WTC11 (cell line): ENCODE measurements around the gene TUB. TPM values are rescaled to one million over a fixed set of nuclear protein-coding genes. Genes with fewer than 3 reads are reported as not detected.

ENCODE experiments used
- ATAC-seq: fragments of 200-7000 bp; cut with Tn5 transposase; 2 replicates; pipeline ENCODE4 v1.10.0; 2021; ENCODE audit warnings: mild to moderate bottlenecking, moderate library complexity
- CTCF ChIA-PET: fragments of 300-600 bp; sonication (Branson Sonifier 250); formaldehyde crosslinking; loops from one replicate; lab custom pipeline; 2021; ENCODE audit warnings: antibody characterized with exemption; lab: Charles Lee
- POLR2A ChIA-PET: fragments of 350-600 bp; sonication (Branson Sonifier 250); formaldehyde crosslinking; loops from one replicate; lab custom pipeline; 2021; ENCODE audit warnings: antibody characterized with exemption; lab: Charles Lee
- DNase-seq: peaks from one replicate; pipeline ENCODE4 v3.0.0; 2021; ENCODE audit warnings: low spot score
- H3K27ac Mint-ChIP-seq: 2 replicates; pipeline ENCODE4 v1.8.0; 2021; ENCODE audit warnings: mixed read lengths
- H3K27me3 Mint-ChIP-seq: 2 replicates; pipeline ENCODE4 v1.8.0; 2021; ENCODE audit warnings: low read depth, mild to moderate bottlenecking, moderate library complexity, mixed read lengths
- H3K36me3 Mint-ChIP-seq: 2 replicates; pipeline ENCODE4 v1.8.0; 2021; ENCODE audit warnings: mixed read lengths
- H3K4me1 Mint-ChIP-seq: 2 replicates; pipeline ENCODE4 v1.8.0; 2022; ENCODE audit warnings: mixed read lengths
- H3K4me3 Mint-ChIP-seq: 2 replicates; pipeline ENCODE4 v1.8.0; 2021; ENCODE audit warnings: mild to moderate bottlenecking, moderate library complexity, mixed read lengths
- H3K9me3 Mint-ChIP-seq: 2 replicates; pipeline ENCODE4 v1.8.0; 2021; ENCODE audit warnings: mixed read lengths
- CREM ChIP-seq: sonication (generic); formaldehyde crosslinking; IDR thresholded peaks from 2 replicates; pipeline ENCODE4 v1.8.1; 2022; ENCODE audit warnings: mild to moderate bottlenecking, missing genetic modification reagents, moderate library complexity
- ESRRA ChIP-seq: sonication (generic); formaldehyde crosslinking; IDR thresholded peaks from 2 replicates; pipeline ENCODE4 v1.8.1; 2022; ENCODE audit warnings: mild to moderate bottlenecking, missing genetic modification reagents, borderline replicate concordance
- FOXJ3 ChIP-seq: sonication (generic); formaldehyde crosslinking; IDR thresholded peaks from 2 replicates; pipeline ENCODE4 v1.9.0; 2021; ENCODE audit warnings: missing genetic modification reagents, mild to moderate bottlenecking, borderline replicate concordance
- GABPB1 ChIP-seq: sonication (generic); formaldehyde crosslinking; IDR thresholded peaks from 2 replicates; pipeline ENCODE4 v1.8.1; 2023; ENCODE audit warnings: mild to moderate bottlenecking, missing genetic modification reagents
- HMGA2 ChIP-seq: fragments of 250-450 bp; sonication (Bioruptor Pico); IDR thresholded peaks from 2 replicates; pipeline ENCODE4 v1.4.0; 2021; ENCODE audit warnings: mild to moderate bottlenecking, moderate library complexity
- JUN ChIP-seq: sonication (generic); formaldehyde crosslinking; IDR thresholded peaks from 2 replicates; pipeline ENCODE4 v1.8.0; 2023; ENCODE audit warnings: mild to moderate bottlenecking, missing genetic modification reagents
- MYBL2 ChIP-seq: sonication (generic); formaldehyde crosslinking; IDR thresholded peaks from 2 replicates; pipeline ENCODE4 v1.8.1; 2023; ENCODE audit warnings: mild to moderate bottlenecking, moderate library complexity, missing genetic modification reagents
- NR2C2 ChIP-seq: sonication (generic); formaldehyde crosslinking; IDR thresholded peaks from 2 replicates; pipeline ENCODE4 v1.8.0; 2022; ENCODE audit warnings: mild to moderate bottlenecking, missing genetic modification reagents
- SMAD3 ChIP-seq: sonication (generic); formaldehyde crosslinking; IDR thresholded peaks from 2 replicates; pipeline ENCODE4 v1.8.0; 2022; ENCODE audit warnings: missing genetic modification reagents, mild to moderate bottlenecking, borderline replicate concordance
- ZNF219 ChIP-seq: sonication (generic); formaldehyde crosslinking; IDR thresholded peaks from 2 replicates; pipeline ENCODE4 v1.8.0; 2023; ENCODE audit warnings: missing genetic modification reagents, mild to moderate bottlenecking, borderline replicate concordance
- total RNA-seq: library from RNA; stranded (reverse); gene quantifications from 3 replicates; pipeline ENCODE4 v1.2.3, GENCODE V29; 2021
- TF ChIP-seq, protein P1 (sequence below): sonication (generic); formaldehyde crosslinking; IDR thresholded peaks from 2 replicates; pipeline ENCODE4 v1.8.0; 2023; ENCODE audit warnings: missing genetic modification reagents
- TF ChIP-seq, protein P2 (sequence below): sonication (generic); formaldehyde crosslinking; IDR thresholded peaks from 2 replicates; pipeline ENCODE4 v1.8.0; 2022; ENCODE audit warnings: mild to moderate bottlenecking, missing genetic modification reagents
- TF ChIP-seq, protein P3 (sequence below): sonication (generic); formaldehyde crosslinking; IDR thresholded peaks from 2 replicates; pipeline ENCODE4 v1.8.1; 2023; ENCODE audit warnings: mild to moderate bottlenecking, missing genetic modification reagents, borderline replicate concordance
- TF ChIP-seq, protein P4 (sequence below): sonication (generic); formaldehyde crosslinking; IDR thresholded peaks from 2 replicates; pipeline ENCODE4 v1.8.0; 2023; ENCODE audit warnings: missing genetic modification reagents, mild to moderate bottlenecking, borderline replicate concordance
- TF ChIP-seq, protein P5 (sequence below): sonication (generic); formaldehyde crosslinking; IDR thresholded peaks from 2 replicates; pipeline ENCODE4 v1.8.1; 2022; ENCODE audit warnings: missing genetic modification reagents, borderline replicate concordance
- TF ChIP-seq, protein P6 (sequence below): sonication (generic); formaldehyde crosslinking; IDR thresholded peaks from 2 replicates; pipeline ENCODE4 v1.8.1; 2023; ENCODE audit warnings: mild to moderate bottlenecking, missing genetic modification reagents, moderate library complexity

Gene TUB
- total RNA-seq, 1 experiment from 2014 or later, result 32.1 TPM

DNA sequence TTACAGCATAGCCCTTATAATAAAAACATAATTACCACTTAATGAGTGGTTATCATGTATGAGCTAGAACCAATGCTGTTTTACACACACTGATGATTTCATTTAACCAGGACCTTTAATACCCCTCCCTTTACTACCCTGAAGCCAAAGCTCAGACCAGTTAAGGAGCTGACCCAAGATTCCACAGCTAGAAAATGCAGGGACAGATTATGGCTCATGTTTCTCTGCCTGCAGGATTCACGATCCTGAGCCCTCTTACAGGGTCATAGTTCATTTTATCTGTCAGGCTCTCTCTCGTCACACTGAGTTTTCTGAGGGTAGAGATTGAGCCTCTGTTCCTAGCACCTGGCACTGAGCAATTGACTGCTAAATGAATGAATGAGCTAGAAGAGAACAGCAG is 27.4 kb downstream of the TUB start:
- no peak overlapping the region for H3K27ac Mint-ChIP-seq
- H3K4me1 Mint-ChIP-seq, result no peaks in the 10 kb centered on the region
- no peaks in the 10 kb centered on the region for H3K9me3 Mint-ChIP-seq
- ChIA-PET CTCF (interaction anchor here (0.8 to 2.0 kb wide), 2 partner anchors 9 to 103 kb away, joined by 3 to 18 read pairs; no protein-coding TSS in a partner anchor), POLR2A (no interaction called here)
- no peaks in the 10 kb centered on the region for H3K27me3 Mint-ChIP-seq
- H3K4me3 Mint-ChIP-seq, result no peak overlapping the region
- DNase-seq (no peak), ATAC-seq (no peak)
- no peak for TF ChIP-seq ZNF219 (CRISPR knock-in tag)
- TF ChIP-seq JUN (CRISPR knock-in tag), result no peak
- TF ChIP-seq, protein P1, sequence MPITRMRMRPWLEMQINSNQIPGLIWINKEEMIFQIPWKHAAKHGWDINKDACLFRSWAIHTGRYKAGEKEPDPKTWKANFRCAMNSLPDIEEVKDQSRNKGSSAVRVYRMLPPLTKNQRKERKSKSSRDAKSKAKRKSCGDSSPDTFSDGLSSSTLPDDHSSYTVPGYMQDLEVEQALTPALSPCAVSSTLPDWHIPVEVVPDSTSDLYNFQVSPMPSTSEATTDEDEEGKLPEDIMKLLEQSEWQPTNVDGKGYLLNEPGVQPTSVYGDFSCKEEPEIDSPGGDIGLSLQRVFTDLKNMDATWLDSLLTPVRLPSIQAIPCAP, result no peak
- TF ChIP-seq CREM, result no peak
- TF ChIP-seq ESRRA, result no peak
- TF ChIP-seq FOXJ3 (CRISPR knock-in tag), result no peak
- TF ChIP-seq, protein P2, sequence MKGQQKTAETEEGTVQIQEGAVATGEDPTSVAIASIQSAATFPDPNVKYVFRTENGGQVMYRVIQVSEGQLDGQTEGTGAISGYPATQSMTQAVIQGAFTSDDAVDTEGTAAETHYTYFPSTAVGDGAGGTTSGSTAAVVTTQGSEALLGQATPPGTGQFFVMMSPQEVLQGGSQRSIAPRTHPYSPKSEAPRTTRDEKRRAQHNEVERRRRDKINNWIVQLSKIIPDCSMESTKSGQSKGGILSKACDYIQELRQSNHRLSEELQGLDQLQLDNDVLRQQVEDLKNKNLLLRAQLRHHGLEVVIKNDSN (CRISPR knock-in tag), result no peak
- TF ChIP-seq, protein P3, sequence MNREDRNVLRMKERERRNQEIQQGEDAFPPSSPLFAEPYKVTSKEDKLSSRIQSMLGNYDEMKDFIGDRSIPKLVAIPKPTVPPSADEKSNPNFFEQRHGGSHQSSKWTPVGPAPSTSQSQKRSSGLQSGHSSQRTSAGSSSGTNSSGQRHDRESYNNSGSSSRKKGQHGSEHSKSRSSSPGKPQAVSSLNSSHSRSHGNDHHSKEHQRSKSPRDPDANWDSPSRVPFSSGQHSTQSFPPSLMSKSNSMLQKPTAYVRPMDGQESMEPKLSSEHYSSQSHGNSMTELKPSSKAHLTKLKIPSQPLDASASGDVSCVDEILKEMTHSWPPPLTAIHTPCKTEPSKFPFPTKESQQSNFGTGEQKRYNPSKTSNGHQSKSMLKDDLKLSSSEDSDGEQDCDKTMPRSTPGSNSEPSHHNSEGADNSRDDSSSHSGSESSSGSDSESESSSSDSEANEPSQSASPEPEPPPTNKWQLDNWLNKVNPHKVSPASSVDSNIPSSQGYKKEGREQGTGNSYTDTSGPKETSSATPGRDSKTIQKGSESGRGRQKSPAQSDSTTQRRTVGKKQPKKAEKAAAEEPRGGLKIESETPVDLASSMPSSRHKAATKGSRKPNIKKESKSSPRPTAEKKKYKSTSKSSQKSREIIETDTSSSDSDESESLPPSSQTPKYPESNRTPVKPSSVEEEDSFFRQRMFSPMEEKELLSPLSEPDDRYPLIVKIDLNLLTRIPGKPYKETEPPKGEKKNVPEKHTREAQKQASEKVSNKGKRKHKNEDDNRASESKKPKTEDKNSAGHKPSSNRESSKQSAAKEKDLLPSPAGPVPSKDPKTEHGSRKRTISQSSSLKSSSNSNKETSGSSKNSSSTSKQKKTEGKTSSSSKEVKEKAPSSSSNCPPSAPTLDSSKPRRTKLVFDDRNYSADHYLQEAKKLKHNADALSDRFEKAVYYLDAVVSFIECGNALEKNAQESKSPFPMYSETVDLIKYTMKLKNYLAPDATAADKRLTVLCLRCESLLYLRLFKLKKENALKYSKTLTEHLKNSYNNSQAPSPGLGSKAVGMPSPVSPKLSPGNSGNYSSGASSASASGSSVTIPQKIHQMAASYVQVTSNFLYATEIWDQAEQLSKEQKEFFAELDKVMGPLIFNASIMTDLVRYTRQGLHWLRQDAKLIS, result no peak
- TF ChIP-seq GABPB1, result no peak
- no peak for TF ChIP-seq HMGA2 (CRISPR knock-in tag)
- no peak for TF ChIP-seq MYBL2 (CRISPR knock-in tag)
- no peak for TF ChIP-seq SMAD3 (CRISPR knock-in tag)
- TF ChIP-seq, protein P4, sequence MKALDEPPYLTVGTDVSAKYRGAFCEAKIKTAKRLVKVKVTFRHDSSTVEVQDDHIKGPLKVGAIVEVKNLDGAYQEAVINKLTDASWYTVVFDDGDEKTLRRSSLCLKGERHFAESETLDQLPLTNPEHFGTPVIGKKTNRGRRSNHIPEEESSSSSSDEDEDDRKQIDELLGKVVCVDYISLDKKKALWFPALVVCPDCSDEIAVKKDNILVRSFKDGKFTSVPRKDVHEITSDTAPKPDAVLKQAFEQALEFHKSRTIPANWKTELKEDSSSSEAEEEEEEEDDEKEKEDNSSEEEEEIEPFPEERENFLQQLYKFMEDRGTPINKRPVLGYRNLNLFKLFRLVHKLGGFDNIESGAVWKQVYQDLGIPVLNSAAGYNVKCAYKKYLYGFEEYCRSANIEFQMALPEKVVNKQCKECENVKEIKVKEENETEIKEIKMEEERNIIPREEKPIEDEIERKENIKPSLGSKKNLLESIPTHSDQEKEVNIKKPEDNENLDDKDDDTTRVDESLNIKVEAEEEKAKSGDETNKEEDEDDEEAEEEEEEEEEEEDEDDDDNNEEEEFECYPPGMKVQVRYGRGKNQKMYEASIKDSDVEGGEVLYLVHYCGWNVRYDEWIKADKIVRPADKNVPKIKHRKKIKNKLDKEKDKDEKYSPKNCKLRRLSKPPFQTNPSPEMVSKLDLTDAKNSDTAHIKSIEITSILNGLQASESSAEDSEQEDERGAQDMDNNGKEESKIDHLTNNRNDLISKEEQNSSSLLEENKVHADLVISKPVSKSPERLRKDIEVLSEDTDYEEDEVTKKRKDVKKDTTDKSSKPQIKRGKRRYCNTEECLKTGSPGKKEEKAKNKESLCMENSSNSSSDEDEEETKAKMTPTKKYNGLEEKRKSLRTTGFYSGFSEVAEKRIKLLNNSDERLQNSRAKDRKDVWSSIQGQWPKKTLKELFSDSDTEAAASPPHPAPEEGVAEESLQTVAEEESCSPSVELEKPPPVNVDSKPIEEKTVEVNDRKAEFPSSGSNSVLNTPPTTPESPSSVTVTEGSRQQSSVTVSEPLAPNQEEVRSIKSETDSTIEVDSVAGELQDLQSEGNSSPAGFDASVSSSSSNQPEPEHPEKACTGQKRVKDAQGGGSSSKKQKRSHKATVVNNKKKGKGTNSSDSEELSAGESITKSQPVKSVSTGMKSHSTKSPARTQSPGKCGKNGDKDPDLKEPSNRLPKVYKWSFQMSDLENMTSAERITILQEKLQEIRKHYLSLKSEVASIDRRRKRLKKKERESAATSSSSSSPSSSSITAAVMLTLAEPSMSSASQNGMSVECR, result no peak
- H3K36me3 Mint-ChIP-seq, result peaks cover 26% of the 10 kb centered on the region

DNA sequence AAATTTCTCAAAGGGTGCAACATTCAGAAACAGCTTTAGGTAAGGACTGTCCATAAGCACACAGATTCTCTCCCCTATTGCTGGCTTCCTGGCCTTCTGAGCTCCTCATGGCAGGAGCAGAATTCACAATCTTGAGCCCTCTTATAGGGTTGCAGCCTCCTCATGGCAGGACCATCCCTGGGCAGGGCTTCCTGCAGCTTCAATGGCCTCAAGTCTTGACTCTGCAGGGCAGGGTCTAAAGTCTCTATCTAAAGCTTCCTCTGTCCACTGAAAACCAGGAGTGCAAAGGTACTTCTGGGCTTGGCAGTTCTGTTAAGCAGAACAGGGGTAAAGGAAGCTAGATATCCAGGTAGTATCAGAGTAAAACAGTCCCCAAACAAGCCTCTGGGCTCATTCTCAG is 28.7 kb downstream of the TUB start:
- H3K4me3 Mint-ChIP-seq, result no peak overlapping the region
- ATAC-seq, result no peak

More for the DNA sequence above, 28.7 kb downstream of the TUB start:
- ChIA-PET POLR2A (no interaction called here), CTCF (interaction anchor here (1.2 to 2.0 kb wide), 3 partner anchors 10 to 76 kb away, joined by 3 to 18 read pairs (median 7); no protein-coding TSS in a partner anchor)
- Mint-ChIP-seq H3K9me3 (0 out of 2 replicates have a peak, but pooled peaks cover under 1% of the 10 kb centered on the region), H3K27ac (no peak overlapping the region), H3K4me1 (no peaks in the 10 kb centered on the region), H3K27me3 (no peaks in the 10 kb centered on the region), H3K36me3 (peaks cover 25% of the 10 kb centered on the region)
- TF ChIP-seq, protein P5, sequence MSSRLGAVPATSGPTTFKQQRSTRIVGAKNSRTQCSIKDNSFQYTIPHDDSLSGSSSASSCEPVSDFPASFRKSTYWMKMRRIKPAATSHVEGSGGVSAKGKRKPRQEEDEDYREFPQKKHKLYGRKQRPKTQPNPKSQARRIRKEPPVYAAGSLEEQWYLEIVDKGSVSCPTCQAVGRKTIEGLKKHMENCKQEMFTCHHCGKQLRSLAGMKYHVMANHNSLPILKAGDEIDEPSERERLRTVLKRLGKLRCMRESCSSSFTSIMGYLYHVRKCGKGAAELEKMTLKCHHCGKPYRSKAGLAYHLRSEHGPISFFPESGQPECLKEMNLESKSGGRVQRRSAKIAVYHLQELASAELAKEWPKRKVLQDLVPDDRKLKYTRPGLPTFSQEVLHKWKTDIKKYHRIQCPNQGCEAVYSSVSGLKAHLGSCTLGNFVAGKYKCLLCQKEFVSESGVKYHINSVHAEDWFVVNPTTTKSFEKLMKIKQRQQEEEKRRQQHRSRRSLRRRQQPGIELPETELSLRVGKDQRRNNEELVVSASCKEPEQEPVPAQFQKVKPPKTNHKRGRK (CRISPR knock-in tag), result no peak
- TF ChIP-seq, protein P6, sequence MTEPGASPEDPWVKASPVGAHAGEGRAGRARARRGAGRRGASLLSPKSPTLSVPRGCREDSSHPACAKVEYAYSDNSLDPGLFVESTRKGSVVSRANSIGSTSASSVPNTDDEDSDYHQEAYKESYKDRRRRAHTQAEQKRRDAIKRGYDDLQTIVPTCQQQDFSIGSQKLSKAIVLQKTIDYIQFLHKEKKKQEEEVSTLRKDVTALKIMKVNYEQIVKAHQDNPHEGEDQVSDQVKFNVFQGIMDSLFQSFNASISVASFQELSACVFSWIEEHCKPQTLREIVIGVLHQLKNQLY (CRISPR knock-in tag), result no peak
- TF ChIP-seq NR2C2 (CRISPR knock-in tag), result no peak
- no peak for DNase-seq
